ENCODE measurements around the gene TSPAN9.

The TSPAN9 gene

GRCh38 chr12:3263939-3264922 is 187.1 kb downstream of the TSPAN9 start:
- H3K27me3 Mint-ChIP-seq (ENCODE audit: low read depth) = peaks cover 11% of the 10 kb centered on the region
- H3K4me1 Mint-ChIP-seq = peaks cover 68% of the 10 kb centered on the region
- H3K9me3 Mint-ChIP-seq = no peaks in the 10 kb centered on the region
- H3K4me3 Mint-ChIP-seq = peak overlapping the region in 2 of 3 experiments; percentile 19 to 25
- peak overlapping the region; percentile 0 to 63 (median 23) for H3K27ac Mint-ChIP-seq
- TF ChIP-seq CTCF (IDR thresholded peaks at IDR 0.05; ENCODE audit: unreplicated experiment in 3 of 3) = no peak
- H3K36me3 Mint-ChIP-seq (ENCODE audit: low read depth) = no peaks in the 10 kb centered on the region

DNA sequence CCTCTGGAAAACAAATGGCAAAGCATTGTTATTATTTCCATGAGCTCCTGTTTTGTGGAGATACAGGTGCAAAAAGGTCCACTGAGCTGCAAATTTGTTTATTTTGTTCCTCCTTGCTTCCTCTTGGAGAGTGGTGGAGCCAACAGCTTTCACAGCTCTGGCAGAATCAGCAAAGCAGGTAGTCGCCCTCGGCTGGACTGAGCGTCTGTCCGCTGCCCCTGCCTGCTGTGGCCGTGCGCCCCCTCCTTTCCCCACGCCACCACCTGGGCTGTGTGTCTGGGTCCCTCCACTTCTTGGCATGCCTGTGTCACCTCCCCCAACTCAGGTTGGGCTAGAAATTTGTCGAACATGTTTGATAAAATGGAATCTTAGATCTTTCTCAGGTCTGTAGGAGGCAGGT is 188.2 kb downstream of the TSPAN9 start:
- peaks cover 17% of the 10 kb centered on the region for H3K27me3 Mint-ChIP-seq (ENCODE audit: low read depth)
- no peak for TF ChIP-seq CTCF (IDR thresholded peaks at IDR 0.05; ENCODE audit: unreplicated experiment in 3 of 3)
- peaks cover 66% of the 10 kb centered on the region for H3K4me1 Mint-ChIP-seq
- no peaks in the 10 kb centered on the region for H3K9me3 Mint-ChIP-seq
- no peak overlapping the region for H3K4me3 Mint-ChIP-seq
- no peaks in the 10 kb centered on the region for H3K36me3 Mint-ChIP-seq (ENCODE audit: low read depth)
- H3K27ac Mint-ChIP-seq = no peak overlapping the region

GRCh38 chr12:3266638-3267037 is 189.5 kb downstream of the TSPAN9 start:
- H3K27ac Mint-ChIP-seq = no peak overlapping the region
- H3K4me3 Mint-ChIP-seq = no peak overlapping the region
- H3K9me3 Mint-ChIP-seq = no peaks in the 10 kb centered on the region
- no peaks in the 10 kb centered on the region for H3K36me3 Mint-ChIP-seq (ENCODE audit: low read depth)
- no peak for TF ChIP-seq CTCF (IDR thresholded peaks at IDR 0.05; ENCODE audit: unreplicated experiment in 3 of 3)
- peaks cover 19% of the 10 kb centered on the region for H3K27me3 Mint-ChIP-seq (ENCODE audit: low read depth)
- H3K4me1 Mint-ChIP-seq = peaks cover 68% of the 10 kb centered on the region

- Mint-ChIP-seq H3K4me3 (no peak overlapping the region), H3K27ac (no peak overlapping the region), H3K27me3 (ENCODE audit: low read depth) (peaks cover 20% of the 10 kb centered on the region), H3K36me3 (ENCODE audit: low read depth) (no peaks in the 10 kb centered on the region), H3K9me3 (no peaks in the 10 kb centered on the region), H3K4me1 (peaks cover 70% of the 10 kb centered on the region)
- no peak for TF ChIP-seq CTCF (IDR thresholded peaks at IDR 0.05; ENCODE audit: unreplicated experiment in 3 of 3)
Measured at GRCh38 chr12:3267690-3268089, 190.5 kb downstream of the TSPAN9 start.

- TF ChIP-seq CTCF (IDR thresholded peaks at IDR 0.05; ENCODE audit: unreplicated experiment in 3 of 3) = no peak
- Mint-ChIP-seq H3K9me3 (no peaks in the 10 kb centered on the region), H3K27ac (peak overlapping the region in 1 of 3 experiments; percentile 65), H3K27me3 (ENCODE audit: low read depth) (peaks cover 17% of the 10 kb centered on the region), H3K4me3 (no peak overlapping the region), H3K36me3 (ENCODE audit: low read depth) (no peaks in the 10 kb centered on the region), H3K4me1 (peaks cover 62% of the 10 kb centered on the region)
Measured at GRCh38 chr12:3269594-3269993, 192.4 kb downstream of the TSPAN9 start.
